Left colon (tissue), 2 donors: Measurements from ENCODE around the gene HSPG2. TPM values are rescaled to one million over a fixed set of nuclear protein-coding genes. Genes with fewer than 3 reads are reported as not detected.

Experiments used
- ATAC-seq: fragments of 200-7000 bp; cut with Tn5 transposase; one replicate; pipeline ENCODE4 v1.9.1; 2020; ENCODE audit warnings: mild to moderate bottlenecking, moderate library complexity
- DNase-seq, 2 donors: peaks; one replicate each; pipeline ENCODE4 v3.0.0-alpha.2; 2020
- intact Hi-C, 2 donors: fragments of 100-400 bp; cut with DNase I in 1 of 2; cut with micrococcal nuclease in 1 of 2; formaldehyde crosslinking; loops; one replicate each; pipeline versions ENCODE4 v1.11.2 to v1.14.0; 2022; cut with DNase I, micrococcal nuclease
- total RNA-seq, 2 donors: library from RNA; stranded (reverse); fragmentation: NEBNext Ultra II Directional; extraction: Animal tissue kit (Norgen Biotek cat#: 25700); gene quantifications; one replicate each; pipeline ENCODE4 v1.2.1, GENCODE V29; 2021
- donor health status: DM: no; HTN: no; CAD: no.
- donor health status: DM: yes; HTN: yes; CAD: no.

HSPG2 gene
- total RNA-seq, 2 donors from 2014 or later: 180 to 206 TPM

DNA sequence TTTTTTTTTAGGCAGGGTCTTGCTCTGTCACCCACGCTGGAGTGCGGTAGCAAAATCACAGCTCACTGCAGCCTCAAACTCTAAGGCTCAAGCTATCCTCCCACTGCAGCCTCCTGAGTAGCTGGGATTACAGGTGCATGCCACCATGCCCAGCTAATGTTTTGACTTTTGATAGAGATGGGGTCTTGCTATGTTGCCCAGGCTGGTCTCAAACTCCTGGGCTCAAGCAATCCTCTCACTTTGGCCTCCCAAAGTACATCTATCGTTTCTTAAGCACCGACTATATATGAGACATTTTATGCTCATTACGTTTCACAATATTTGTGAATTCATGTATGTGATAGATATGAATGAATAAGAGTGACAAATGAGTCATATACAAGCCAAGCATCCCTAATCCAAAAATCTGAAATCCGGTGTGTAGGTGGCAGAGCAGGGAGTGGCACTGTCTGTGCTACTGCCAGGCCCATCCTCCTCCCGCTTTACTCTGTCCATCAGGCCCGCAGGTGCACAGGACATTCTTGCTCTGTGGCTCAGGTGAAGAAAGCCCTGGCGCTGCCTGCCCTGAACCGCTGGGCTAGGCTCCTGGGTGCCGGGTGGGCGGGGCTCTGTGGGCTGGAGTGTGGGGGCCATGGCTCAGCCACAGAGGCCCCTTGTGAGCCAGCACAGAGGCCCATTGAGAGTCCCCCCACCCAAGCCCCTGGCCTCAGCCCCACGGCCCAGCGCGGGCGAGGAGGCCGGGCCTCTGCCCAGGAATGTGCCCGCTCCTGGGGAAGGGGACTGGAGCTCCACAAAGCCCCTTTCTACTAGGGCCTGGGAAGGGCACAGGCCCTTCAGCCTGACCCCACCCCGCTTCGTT is 45.3 kb downstream of the HSPG2 start:
- intact Hi-C loops: no loop called here
- DNase-seq: no peak
- ATAC-seq: no peak

DNA sequence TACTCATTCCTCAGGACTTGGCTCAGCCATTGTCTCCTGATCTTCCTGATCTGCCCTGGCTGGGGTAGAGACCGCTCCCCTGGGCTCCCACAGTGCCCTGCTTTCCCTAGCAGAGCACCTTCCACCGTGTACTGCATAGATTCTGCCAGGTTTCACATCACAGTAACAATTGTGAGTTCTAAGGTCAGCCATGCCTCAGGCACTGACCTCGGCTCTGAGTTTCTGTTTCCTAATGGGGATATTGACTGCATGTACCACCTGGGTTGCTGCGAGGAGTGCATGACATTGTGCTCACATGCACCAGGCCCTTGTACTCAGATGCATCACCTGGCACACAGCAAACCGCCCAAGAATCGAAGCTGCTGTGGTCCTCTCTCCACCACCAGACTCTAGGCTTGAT is 46.0 kb downstream of the HSPG2 start:
- DNase-seq: no peak
- ATAC-seq: no peak
- intact Hi-C loops: no loop called here

DNA sequence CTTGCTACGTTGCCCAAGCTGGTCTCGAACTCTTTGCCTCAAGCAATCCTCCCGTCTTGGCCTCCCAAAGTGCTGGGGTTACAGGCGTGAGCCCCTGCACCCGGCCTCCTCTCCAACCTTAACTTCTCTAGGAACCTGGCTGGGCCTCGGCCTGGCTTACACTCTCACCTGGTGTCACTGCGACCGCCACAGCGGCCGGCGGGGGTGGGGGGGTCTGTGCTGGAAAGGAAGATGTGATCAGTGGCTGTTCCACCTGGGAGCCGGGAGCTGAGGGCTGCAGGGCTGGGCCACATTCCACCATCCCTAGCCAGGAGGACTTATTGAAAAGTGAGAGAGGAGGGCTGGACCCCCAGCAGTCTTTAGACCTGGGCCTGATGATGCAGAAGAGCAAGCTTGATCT is 48.6 kb downstream of the HSPG2 start:
- DNase-seq (no peak), ATAC-seq (no peak)
- intact Hi-C loops: no loop called here

DNA sequence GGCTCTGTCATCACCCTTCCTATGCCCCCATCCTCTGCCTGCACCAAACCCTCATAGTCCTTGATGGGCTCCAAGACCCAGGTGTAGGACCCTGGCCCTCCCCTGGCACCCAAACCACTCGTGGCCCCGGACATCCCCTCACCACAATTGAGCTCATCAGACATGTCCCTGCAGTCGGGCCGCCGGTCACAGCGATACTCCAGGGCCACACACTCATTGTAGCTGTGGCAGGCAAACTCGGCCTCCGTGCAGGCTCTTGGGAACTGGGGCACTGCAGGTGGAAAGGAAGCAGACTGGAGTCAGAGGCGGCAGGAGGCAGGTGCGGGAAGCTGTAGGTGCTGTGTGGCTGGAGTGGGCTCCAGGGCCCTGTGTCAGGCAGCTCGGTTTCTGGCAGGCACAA is 49.3 kb downstream of the HSPG2 start:
- DNase-seq: no peak
- ATAC-seq: no peak
- intact Hi-C loops: no loop called here

DNA sequence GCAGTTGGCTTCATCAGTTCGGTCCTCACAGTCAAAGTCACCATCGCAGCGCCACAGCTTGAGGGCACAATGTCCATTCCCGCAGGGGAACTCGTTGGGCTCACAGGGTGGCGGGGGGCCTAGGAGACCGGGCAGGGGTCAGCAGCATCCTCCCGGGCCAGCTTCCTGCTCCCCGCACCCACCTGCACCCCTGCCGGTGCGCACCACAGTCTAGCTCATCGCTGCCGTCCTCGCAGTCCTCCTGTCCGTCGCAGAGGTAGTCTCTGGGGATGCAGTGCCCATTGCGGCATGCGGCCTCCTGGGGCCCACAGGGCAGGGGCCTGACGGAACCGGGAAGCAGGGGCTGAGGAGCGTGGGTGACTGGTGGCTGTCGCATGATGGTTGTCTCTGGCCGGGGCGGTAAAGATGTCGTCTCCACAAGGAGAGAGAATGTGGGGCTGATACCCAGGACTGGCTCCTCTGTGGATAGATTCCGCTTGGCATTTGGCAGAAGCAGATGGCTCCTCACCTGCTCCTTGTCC is 49.8 kb downstream of the HSPG2 start:
- DNase-seq (no peak), ATAC-seq (no peak)
- intact Hi-C loops: no loop called here

DNA sequence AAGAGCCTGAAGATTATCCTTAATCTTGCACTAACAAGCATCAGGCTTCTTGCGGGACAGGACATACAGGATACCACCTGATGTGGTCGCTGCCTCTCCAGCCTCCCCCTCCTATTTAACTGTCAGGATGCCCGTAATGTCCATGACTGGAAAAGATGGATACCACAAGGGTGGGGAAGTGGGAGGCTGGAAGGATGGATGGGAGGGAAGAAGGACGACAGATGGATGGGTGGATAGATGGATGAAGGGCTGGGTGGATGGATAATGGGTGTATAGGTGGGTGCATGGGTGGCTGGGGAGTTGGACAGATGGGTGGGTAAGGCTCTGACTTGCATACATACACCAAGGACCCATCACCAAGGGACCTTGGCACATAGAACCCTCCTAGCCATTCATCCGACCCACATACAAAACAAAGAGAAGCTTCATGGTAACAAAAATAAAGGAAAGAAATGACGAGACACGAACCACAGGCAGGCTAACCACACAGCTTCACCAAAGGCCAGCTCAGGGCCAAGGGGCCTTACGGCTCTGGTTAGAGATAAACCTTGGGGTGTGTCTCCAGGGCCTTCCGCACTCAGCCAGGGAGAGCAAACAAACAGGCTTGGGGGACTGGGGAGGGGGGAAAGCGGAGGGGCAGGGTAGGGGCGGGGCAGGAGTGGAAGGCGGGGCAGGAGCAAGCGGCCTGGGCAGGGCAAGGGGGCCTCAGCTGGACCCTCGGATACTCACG is 50.5 kb downstream of the HSPG2 start:
- peak; percentile 87 for ATAC-seq
- intact Hi-C loops: no loop called here
- peak in 1 of 2 donors; percentile 43 for DNase-seq

DNA sequence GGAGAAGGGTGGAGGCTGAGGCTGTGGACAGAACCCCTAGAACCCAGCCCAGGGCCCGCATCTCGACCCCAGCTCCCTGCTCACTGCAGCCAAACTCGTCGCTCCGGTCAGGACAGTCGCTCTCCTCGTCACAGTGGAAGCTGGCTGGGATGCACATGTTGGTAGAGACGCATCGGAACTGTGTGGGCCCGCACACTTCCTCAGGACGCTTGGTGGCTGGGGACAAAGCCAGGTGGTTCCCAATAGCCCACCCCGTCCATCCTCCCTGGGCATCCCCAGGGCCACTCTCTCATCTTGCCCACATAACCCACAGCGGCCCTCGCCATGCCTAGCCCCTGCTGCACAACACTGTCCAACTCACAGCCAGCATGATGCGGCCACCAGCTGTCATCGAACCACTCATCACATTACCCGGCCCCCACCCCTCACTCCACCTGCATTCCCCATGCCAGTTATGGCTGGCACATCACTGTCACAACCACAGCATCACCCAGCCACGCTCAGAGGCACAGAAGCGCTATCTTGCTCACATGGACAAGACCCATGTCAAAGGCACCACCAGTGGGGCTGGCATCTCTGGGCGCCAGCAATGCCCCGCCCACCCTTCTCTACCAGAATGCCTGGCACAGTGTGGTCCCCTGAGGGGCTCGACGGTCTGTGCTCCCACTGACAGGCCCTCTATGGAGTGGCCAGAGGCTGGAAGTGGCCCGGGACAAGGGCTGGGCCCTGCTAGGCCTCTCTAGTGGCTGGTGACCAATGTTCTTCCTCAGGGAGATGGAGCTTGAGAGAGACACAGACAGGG is 51.7 kb downstream of the HSPG2 start:
- no peak for DNase-seq
- intact Hi-C loops: no loop called here
- no peak for ATAC-seq

DNA sequence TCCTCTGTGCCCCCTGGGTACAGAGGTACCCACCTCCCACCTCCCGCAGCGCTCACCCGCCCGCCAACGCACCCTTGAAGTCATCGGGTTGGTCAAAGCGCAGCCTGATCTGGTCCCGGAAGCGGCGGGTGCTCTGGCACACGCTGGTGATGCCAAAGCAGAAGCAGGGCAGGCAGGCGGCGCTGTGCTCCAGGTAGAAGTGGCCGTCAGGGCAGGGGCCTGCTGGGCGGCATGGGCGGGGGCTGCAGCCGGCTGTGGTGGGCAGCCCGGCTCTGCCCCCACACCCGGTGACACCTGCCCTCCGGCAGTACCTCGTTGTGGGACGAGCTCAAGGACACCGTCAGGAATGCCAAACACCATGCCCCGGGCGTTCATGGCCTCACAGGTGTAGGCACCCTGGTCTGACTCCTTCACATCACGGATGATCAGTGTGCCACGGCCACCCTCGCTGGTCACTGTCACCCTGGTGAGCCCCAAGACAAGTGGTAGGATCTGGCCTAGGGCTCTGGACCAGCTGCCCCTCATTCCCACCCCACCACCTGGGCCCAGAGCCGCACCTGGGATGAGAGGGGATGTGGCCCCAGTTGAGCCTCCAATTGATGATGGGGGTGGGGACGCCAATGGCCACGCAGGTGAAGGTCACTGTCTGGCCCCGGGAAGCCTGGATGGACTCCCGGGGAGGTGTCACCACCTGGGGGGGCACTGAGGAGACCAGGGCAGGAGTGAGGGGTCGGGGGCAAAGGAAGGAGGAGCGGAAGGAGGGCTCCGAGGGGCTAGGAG is 52.5 kb downstream of the HSPG2 start:
- DNase-seq (no peak), ATAC-seq (no peak)
- intact Hi-C loops: no loop called here

DNA sequence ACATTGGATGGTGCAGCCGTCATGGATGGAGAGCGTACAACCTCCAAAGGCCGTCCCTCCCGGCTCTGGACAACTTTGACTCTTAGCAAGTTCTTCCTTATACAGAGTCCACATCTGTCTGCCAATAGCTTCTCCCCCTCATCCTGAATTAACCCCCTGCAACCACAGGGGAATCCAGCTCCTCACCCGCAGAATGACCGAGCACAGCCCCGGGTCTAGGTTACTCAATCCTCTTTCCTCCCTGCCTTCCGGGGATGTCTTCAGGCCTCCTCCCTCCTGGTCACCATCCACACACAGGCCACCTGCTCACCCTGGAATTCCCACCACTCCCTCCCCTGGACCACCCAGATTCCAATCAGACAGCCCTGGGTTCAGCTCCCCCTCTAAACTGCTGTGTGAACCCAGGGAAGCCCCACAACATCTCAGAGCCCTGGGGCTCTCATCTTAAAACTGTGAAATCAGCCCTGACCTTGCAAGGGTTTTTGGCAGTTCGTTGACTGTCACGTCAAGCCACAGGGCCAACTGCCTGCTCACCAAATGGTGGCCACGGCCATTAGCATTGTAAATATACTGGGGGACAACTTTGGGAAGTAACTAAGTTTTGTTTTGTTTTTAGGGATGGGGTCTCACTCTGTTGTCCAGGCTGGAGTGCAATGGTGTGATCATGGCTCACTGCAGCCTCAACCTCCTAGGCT is 54.2 kb downstream of the HSPG2 start:
- intact Hi-C loops: no loop called here
- no peak for ATAC-seq

DNA sequence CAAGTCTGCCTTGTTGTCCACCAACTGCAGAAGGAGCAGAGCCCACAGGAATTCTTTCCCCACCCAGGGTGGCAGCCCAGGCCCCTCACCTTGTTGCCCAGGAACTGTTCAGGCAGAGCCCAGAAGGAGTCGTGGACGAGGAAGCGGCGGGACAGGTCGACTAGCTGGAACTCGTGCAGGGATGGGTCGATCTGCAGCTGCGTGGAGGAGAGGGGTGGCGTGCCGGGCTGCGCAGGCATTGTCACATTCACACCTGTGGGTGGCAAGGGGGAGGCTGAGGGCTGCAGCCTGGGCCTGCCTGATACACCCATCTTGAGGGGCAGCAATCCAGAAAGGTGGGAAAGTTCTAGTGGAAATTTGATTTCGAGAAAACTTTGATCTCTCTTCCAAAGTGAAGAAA is 55.9 kb downstream of the HSPG2 start:
- ATAC-seq: no peak
- intact Hi-C loops: no loop called here
- no peak for DNase-seq

More for the DNA sequence above, 54.2 kb downstream of the HSPG2 start:
- DNase-seq: no peak

DNA sequence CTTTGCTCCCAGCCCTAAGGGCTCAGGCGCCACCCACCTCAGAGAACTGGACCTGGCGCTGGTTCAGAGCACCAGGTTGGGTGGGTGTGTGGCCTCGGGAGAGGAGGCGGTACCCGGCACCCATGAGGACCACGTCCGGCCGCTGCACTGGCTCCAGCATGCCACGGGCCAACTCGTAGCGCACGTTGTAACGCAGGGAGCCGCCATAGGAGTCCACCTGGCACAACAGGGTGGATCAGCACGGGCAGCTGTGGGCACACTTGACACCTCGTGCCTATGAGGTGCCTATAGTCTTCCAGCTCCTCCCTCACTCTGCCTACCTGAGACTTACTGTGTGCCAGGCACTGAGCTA is 56.5 kb downstream of the HSPG2 start:
- intact Hi-C loops: no loop called here
- no peak for DNase-seq
- no peak for ATAC-seq

DNA sequence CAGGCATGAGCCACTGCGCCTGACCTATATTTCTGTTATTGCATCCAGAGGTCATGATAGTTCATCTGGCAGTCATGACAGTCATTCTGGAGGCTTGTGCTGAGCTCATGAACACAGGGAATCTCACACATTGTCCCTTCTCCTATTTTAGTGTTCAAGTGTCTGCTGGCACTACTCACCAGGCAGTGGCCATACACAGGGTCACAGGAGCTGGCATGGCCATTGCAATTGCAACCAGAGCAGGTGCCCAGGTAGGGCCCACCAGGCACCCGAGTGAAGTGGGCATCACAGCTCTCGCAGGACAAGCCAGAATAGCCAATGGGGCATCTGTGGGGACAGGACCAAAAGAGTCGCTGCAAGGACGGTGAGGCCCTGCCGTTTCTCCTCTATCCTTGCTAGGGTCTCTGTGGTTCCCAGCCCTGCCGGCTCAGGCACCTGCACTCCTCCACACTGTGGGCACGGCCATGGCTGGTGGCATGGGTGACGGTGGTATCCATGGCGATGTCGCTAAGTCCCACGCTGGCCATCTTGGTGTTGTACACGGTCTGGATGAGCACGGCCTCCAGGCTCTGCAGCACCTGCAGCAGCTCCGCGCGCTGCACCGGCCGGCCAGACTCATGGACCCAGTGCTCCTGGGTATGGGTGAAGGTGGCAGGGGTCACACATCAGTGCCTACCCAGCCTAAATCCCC is 57.0 kb downstream of the HSPG2 start:
- ATAC-seq (no peak), DNase-seq (no peak)
- intact Hi-C loops: no loop called here

DNA sequence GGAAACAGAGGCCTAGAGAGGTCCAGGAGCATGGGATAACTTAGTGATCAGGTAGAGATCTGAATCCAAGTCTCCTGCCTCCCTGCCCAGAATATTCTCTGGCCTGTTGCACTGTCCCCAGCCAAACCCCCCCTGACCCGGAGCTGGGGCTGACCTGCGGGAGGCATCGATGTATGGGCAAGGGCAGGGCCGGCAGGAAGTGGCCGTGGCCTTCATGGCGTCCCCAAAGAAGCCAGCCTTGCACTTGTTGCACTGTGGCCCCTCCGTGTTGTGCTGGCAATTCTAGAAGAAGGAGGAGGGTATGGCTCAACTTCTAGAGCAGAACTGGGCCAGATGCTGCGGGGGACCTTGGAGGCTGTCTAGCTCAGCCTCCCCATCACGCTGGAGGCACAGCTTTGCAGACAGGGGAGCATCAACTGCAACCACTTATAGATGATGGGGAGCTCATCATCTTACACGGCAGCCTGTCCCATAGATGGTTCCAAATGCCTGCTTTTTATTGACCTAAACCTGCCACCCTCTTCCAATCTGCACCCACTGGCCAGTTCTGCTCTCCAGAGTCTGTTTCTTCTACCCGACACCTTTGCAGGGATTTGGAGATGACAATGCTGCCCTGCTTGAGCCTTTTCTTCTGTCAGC is 58.2 kb downstream of the HSPG2 start:
- intact Hi-C loops: no loop called here
- ATAC-seq (no peak), DNase-seq (no peak)

DNA sequence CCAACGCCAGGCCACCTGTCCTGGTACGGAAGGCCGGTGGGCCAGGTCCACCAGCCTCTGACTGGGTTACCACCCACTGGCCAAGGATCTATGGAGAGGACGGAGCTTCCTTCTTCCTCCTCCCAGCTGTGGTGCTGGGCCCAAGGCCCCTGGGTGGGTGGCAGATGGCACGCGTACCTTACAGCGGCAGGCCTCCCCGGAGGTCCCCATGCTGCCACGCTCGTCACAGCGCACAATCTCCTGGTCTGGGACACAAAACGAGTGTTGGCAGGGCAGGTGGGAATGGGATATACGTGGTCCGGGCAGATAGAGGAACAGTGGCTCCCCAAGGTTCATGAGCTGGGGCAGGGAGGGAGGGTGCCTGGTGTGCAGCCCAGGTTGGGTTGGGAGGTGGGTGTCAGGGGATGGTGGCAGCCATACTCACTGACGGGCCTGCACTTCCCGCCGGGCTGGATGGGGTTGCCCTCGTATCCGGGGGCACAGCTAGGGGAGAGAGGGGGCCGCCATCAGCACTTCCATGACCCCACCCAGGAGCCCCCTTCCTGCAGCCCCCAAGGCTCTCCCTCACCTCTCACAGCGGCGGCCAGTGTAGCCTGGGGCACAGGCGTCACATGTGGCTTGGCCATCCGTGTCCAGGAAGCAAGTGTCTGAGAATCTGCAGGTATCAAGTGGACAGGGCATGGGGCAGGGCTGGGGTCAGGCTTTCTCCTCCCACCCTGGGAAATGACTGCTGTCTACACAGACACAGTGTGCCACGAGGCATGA is 58.9 kb downstream of the HSPG2 start:
- DNase-seq (no peak), ATAC-seq (no peak)
- intact Hi-C loops: no loop called here

DNA sequence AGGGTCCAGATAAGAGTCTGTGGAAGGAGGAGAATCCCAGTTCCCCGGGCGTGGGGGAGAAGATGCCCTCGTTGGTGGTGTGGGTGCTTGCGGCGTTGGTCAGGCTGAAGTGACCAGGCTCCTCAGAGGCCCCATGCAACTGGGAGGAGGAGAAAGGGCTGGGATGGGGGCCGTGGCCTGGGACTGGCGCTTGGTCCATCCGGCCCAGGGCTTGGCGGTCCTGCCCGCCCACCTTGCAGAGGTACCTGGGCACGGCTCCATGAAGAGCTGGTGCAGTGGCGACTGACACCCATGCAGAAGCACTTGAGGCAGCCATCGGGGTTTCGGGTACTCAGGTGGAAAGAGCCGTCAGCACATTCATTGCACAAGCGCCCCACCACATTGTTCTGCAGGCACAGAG is 60.8 kb downstream of the HSPG2 start:
- DNase-seq (no peak), ATAC-seq (no peak)
- intact Hi-C loops: no loop called here

DNA sequence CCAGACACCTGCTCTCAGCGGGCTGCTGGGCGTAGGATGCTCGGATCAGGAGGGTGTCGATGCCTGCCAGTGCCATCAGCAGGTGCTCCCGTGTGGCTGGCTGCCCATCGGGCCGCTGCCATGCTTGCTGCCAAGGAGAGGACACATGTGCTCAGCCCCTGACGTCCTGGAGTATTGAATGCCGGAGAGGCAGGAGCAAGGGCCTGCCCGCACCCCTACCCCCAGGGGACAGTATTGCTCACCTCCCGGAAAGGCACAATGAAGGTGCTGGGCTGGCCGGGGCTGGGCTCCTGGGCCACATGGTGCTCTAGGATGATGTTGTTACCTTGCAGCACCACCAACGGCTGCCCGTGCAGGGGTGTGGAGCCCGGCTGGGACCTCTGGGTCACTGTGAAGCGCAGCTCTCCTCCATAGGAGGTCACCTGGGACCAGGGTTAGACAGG is 61.5 kb downstream of the HSPG2 start:
- no peak for ATAC-seq
- DNase-seq: no peak
- intact Hi-C loops: no loop called here
